HG02943 (cell line): ENCODE data around the gene CAMTA1.

Source experiments
- ATAC-seq: cut with Tn5 transposase; IDR thresholded peaks from one replicate; pipeline ENCODE4 v1.9.1; 2021; ENCODE audit warnings: mild to moderate bottlenecking, low read depth, moderate library complexity; ENCODE audit not compliant: unreplicated experiment

CAMTA1 gene

GRCh38 chr1:7733276-7733675 is 948.0 kb downstream of the CAMTA1 start:
- ATAC-seq = no peak

GRCh38 chr1:7738044-7738443 is 952.8 kb downstream of the CAMTA1 start:
- ATAC-seq = no peak

- ATAC-seq = no peak
These were observed 958.1 kb downstream of the CAMTA1 start for GRCh38 chr1:7743346-7743745.

GRCh38 chr1:7744882-7745281 is 959.6 kb downstream of the CAMTA1 start:
- ATAC-seq = no peak

GRCh38 chr1:7745783-7746182 is 960.5 kb downstream of the CAMTA1 start:
- no peak for ATAC-seq

- ATAC-seq = no peak
These were observed 962.4 kb downstream of the CAMTA1 start for GRCh38 chr1:7747605-7748004.

- ATAC-seq = no peak
These were observed 963.9 kb downstream of the CAMTA1 start for GRCh38 chr1:7749126-7749525.

GRCh38 chr1:7751174-7751573 is 965.9 kb downstream of the CAMTA1 start:
- ATAC-seq = no peak

GRCh38 chr1:7752512-7753417 is 967.5 kb downstream of the CAMTA1 start:
- ATAC-seq = no peak

GRCh38 chr1:7753641-7754040 is 968.4 kb downstream of the CAMTA1 start:
- no peak for ATAC-seq

GRCh38 chr1:7754234-7754633 is 969.0 kb downstream of the CAMTA1 start:
- ATAC-seq = no peak

- no peak for ATAC-seq
These were observed 970.2 kb downstream of the CAMTA1 start for GRCh38 chr1:7755448-7755847.

- ATAC-seq = no peak
These were observed 975.0 kb downstream of the CAMTA1 start for GRCh38 chr1:7760245-7760644.

- no peak for ATAC-seq
These were observed 975.8 kb downstream of the CAMTA1 start for GRCh38 chr1:7761103-7761502.

- no peak for ATAC-seq
These were observed 981.9 kb downstream of the CAMTA1 start for GRCh38 chr1:7767176-7767575.

- no peak for ATAC-seq
These were observed 983.3 kb downstream of the CAMTA1 start for GRCh38 chr1:7768583-7768982.

- no peak for ATAC-seq
These were observed 984.6 kb downstream of the CAMTA1 start for GRCh38 chr1:7769673-7770412.

GRCh38 chr1:7770669-7770996 is 985.4 kb downstream of the CAMTA1 start:
- ATAC-seq = no peak

GRCh38 chr1:7770997-7771822 is 986.0 kb downstream of the CAMTA1 start, which contains the start of gene VAMP3:
VAMP3 (plus strand) TSS chr1:7771296; CDS start chr1:7771384, 88 bp downstream.
- no peak for ATAC-seq

- no peak for ATAC-seq
These were observed 986.6 kb downstream of the CAMTA1 start for GRCh38 chr1:7771823-7772299.

- no peak for ATAC-seq
These were observed 992.3 kb downstream of the CAMTA1 start for GRCh38 chr1:7777591-7777990.
